SK-N-SH treated with all-trans-retinoic acid at 6 μM for 48 hours (cell line): ENCODE results near the gene CHCHD4.

Experiments
- ATAC-seq: fragments of 200-7000 bp; cut with Tn5 transposase; 3 replicates; pipeline ENCODE4 v1.9.1; 2020; ENCODE audit warnings: mild to moderate bottlenecking, moderate library complexity
- BACH2 ChIP-seq: fragments of 250-450 bp; sonication (Bioruptor Pico); IDR thresholded peaks from 2 replicates; pipeline ENCODE4 v1.9.0; 2021; ENCODE audit warnings: mild to moderate bottlenecking, borderline replicate concordance
- ESRRG ChIP-seq: fragments of 250-450 bp; sonication (Bioruptor Pico); IDR thresholded peaks from 2 replicates; pipeline ENCODE4 v1.6.1; 2021; ENCODE audit warnings: mild to moderate bottlenecking
- PPARA ChIP-seq: fragments of 250-450 bp; sonication (Bioruptor Pico); IDR thresholded peaks from 2 replicates; pipeline ENCODE4 v1.5.0; 2020; ENCODE audit warnings: mild to moderate bottlenecking, borderline replicate concordance
- RARB ChIP-seq: fragments of 250-450 bp; sonication (Bioruptor Pico); IDR thresholded peaks from 2 replicates; pipeline ENCODE4 v1.8.0; 2021; ENCODE audit warnings: mild to moderate bottlenecking, moderate library complexity
- TCF4 ChIP-seq: fragments of 250-450 bp; sonication (Bioruptor Pico); IDR thresholded peaks from 2 replicates; pipeline ENCODE4 v1.8.0; 2021; ENCODE audit warnings: mild to moderate bottlenecking, moderate library complexity, borderline replicate concordance
- ZC3H10 ChIP-seq: fragments of 250-450 bp; sonication (Bioruptor Pico); IDR thresholded peaks from 2 replicates; pipeline ENCODE4 v1.5.1; 2021; ENCODE audit warnings: mild to moderate bottlenecking, moderate library complexity
- ZFP3 ChIP-seq: fragments of 250-450 bp; sonication (Bioruptor Pico); IDR thresholded peaks from 2 replicates; pipeline ENCODE4 v1.5.0; 2020; ENCODE audit warnings: mild to moderate bottlenecking, moderate library complexity
- ZFP30 ChIP-seq: fragments of 450-650 bp; formaldehyde crosslinking; IDR thresholded peaks from 2 replicates; pipeline ENCODE4 v1.5.0; 2022; ENCODE audit warnings: mild to moderate bottlenecking, moderate library complexity
- ZNF565 ChIP-seq: fragments of 450-650 bp; formaldehyde crosslinking; conservative IDR thresholded peaks from 2 replicates; pipeline ENCODE4 v1.5.0; 2020; ENCODE audit warnings: low read depth, mild to moderate bottlenecking, moderate library complexity
- ZNF70 ChIP-seq: fragments of 450-650 bp; formaldehyde crosslinking; IDR thresholded peaks from 2 replicates; pipeline ENCODE4 v1.5.0; 2020; ENCODE audit warnings: mild to moderate bottlenecking, moderate library complexity
- ZNF8 ChIP-seq: fragments of 450-650 bp; formaldehyde crosslinking; IDR thresholded peaks from 2 replicates; pipeline ENCODE4 v1.5.0; 2020; ENCODE audit warnings: mild to moderate bottlenecking, moderate library complexity
- TF ChIP-seq, protein P1 (sequence below): fragments of 250-450 bp; sonication (Bioruptor Pico); IDR thresholded peaks from 2 replicates; pipeline ENCODE4 v1.8.0; 2020; ENCODE audit warnings: mild to moderate bottlenecking, moderate library complexity, borderline replicate concordance
- TF ChIP-seq, protein P2 (sequence below): fragments of 250-450 bp; sonication (Bioruptor Pico); IDR thresholded peaks from 2 replicates; pipeline ENCODE4 v1.5.1; 2020; ENCODE audit warnings: low read depth, mild to moderate bottlenecking, moderate library complexity
- TF ChIP-seq, protein P3 (sequence below): fragments of 250-450 bp; sonication (Bioruptor Pico); IDR thresholded peaks from 2 replicates; pipeline ENCODE4 v1.5.1; 2021; ENCODE audit warnings: mild to moderate bottlenecking, moderate library complexity
- TF ChIP-seq, protein P4 (sequence below): fragments of 250-450 bp; sonication (Bioruptor Pico); IDR thresholded peaks from 2 replicates; pipeline ENCODE4 v1.5.0; 2020; ENCODE audit warnings: mild to moderate bottlenecking, moderate library complexity
- TF ChIP-seq, protein P5 (sequence below): fragments of 250-450 bp; sonication (Bioruptor Pico); IDR thresholded peaks from 2 replicates; pipeline ENCODE4 v1.8.0; 2021; ENCODE audit warnings: low read depth, mild to moderate bottlenecking, moderate library complexity, borderline replicate concordance

CHCHD4 gene

DNA sequence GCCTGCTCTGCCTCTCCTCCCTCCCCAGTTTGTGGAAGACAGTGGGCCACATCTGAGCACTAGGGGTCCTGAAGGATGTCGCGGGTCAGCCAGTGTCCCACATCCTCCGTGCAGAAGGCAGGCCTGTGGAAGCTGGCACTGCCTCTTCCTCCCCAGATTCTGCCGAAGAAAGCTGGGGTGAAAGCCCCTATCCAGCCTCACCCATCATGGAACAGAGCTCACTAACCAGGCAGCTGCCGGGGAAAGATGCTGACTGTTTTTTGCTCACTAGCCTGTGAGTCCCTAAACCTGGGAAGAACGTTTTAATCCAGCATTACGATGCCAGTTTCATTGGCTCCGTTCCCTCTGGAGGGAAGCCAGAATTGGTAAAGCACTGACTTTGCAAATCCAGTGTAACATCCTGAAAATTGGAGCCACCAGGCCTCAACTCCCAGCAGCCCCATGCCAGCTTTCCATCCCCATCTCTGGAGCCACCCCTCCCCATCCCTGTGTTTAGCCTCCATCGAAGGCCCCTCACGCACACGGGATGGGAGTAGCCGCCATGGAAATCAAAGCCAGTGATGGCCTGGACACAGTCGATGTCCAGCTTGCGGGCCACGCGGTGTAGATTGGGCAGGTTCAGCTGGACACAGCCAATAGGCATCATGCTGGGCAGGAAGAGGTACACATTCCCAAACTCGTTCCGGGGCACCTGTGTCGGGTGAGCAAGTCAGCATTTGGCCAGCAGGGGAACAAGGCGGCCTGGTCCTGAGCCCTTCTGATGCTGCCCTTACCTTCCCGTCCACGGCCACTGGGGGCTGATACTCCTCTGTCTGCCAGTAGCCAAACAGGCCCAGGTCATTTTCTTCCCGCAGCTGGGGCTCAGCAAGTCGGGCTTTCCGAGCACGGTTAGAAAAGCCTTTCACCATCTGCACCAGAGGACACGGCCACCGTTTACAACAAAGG is 23.6 kb upstream of the CHCHD4 start (continued):
- TF ChIP-seq, protein P1, sequence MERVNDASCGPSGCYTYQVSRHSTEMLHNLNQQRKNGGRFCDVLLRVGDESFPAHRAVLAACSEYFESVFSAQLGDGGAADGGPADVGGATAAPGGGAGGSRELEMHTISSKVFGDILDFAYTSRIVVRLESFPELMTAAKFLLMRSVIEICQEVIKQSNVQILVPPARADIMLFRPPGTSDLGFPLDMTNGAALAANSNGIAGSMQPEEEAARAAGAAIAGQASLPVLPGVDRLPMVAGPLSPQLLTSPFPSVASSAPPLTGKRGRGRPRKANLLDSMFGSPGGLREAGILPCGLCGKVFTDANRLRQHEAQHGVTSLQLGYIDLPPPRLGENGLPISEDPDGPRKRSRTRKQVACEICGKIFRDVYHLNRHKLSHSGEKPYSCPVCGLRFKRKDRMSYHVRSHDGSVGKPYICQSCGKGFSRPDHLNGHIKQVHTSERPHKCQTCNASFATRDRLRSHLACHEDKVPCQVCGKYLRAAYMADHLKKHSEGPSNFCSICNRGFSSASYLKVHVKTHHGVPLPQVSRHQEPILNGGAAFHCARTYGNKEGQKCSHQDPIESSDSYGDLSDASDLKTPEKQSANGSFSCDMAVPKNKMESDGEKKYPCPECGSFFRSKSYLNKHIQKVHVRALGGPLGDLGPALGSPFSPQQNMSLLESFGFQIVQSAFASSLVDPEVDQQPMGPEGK = no peak
- TF ChIP-seq, protein P2, sequence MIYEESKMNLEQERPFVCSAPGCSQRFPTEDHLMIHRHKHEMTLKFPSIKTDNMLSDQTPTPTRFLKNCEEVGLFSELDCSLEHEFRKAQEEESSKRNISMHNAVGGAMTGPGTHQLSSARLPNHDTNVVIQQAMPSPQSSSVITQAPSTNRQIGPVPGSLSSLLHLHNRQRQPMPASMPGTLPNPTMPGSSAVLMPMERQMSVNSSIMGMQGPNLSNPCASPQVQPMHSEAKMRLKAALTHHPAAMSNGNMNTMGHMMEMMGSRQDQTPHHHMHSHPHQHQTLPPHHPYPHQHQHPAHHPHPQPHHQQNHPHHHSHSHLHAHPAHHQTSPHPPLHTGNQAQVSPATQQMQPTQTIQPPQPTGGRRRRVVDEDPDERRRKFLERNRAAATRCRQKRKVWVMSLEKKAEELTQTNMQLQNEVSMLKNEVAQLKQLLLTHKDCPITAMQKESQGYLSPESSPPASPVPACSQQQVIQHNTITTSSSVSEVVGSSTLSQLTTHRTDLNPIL (CRISPR knock-in tag) = no peak

DNA sequence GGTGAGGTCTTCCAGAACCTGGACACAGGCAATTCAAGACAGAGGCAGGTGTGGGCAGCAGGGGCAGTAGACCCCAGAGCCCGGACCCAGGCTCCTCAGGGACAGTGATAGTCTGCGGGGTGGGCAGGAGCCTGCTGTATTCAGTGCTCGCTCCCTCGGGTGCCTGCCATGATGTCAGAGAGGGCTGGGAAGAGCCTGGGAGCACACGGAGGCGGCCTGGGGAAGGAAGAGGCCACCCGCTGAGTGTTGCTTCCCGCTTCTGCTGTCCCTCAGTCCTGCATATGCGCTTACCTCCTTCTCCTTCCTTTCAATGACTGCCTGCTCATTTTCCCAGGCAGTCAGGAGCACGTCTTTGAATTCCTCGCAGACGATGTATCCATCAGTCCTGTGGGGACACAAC is 22.9 kb upstream of the CHCHD4 start:
- no peak for ATAC-seq
- TF ChIP-seq PPARA (no peak), ZNF565 (CRISPR knock-in tag) (no peak), ZFP30 (CRISPR knock-in tag) (no peak), ESRRG (CRISPR knock-in tag) (no peak), TCF4 (CRISPR knock-in tag) (no peak), ZFP3 (CRISPR knock-in tag) (no peak), ZNF8 (CRISPR knock-in tag) (no peak), ZNF70 (CRISPR knock-in tag) (no peak), ZC3H10 (CRISPR knock-in tag) (no peak), RARB (CRISPR knock-in tag) (no peak)
- TF ChIP-seq, protein P2 (CRISPR knock-in tag) = no peak
- TF ChIP-seq, protein P1 = no peak
- TF ChIP-seq, protein P3, sequence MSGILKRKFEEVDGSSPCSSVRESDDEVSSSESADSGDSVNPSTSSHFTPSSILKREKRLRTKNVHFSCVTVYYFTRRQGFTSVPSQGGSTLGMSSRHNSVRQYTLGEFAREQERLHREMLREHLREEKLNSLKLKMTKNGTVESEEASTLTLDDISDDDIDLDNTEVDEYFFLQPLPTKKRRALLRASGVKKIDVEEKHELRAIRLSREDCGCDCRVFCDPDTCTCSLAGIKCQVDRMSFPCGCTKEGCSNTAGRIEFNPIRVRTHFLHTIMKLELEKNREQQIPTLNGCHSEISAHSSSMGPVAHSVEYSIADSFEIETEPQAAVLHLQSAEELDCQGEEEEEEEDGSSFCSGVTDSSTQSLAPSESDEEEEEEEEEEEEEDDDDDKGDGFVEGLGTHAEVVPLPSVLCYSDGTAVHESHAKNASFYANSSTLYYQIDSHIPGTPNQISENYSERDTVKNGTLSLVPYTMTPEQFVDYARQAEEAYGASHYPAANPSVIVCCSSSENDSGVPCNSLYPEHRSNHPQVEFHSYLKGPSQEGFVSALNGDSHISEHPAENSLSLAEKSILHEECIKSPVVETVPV (CRISPR knock-in tag) = no peak

DNA sequence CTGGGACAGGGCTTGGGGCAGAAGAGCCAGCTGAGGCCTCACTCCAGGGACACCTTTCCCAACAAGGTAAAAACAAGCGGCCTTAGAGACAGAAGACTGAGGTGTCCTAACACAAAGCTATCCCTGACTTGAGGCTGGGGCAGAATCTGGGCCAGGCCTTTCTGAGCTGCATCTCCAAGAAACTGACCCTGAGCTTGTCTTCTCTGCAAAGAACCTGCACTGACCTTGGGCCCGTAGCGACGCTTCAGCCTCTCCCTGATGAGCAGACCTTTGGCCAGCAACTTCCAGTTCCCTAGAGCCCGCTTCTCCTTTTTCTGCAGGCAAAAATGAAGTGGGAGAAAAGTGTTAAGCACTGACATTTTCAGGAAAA is 22.4 kb upstream of the CHCHD4 start:
- TF ChIP-seq BACH2 (CRISPR knock-in tag) = no peak
- TF ChIP-seq ESRRG (CRISPR knock-in tag) = no peak
- TF ChIP-seq, protein P4, sequence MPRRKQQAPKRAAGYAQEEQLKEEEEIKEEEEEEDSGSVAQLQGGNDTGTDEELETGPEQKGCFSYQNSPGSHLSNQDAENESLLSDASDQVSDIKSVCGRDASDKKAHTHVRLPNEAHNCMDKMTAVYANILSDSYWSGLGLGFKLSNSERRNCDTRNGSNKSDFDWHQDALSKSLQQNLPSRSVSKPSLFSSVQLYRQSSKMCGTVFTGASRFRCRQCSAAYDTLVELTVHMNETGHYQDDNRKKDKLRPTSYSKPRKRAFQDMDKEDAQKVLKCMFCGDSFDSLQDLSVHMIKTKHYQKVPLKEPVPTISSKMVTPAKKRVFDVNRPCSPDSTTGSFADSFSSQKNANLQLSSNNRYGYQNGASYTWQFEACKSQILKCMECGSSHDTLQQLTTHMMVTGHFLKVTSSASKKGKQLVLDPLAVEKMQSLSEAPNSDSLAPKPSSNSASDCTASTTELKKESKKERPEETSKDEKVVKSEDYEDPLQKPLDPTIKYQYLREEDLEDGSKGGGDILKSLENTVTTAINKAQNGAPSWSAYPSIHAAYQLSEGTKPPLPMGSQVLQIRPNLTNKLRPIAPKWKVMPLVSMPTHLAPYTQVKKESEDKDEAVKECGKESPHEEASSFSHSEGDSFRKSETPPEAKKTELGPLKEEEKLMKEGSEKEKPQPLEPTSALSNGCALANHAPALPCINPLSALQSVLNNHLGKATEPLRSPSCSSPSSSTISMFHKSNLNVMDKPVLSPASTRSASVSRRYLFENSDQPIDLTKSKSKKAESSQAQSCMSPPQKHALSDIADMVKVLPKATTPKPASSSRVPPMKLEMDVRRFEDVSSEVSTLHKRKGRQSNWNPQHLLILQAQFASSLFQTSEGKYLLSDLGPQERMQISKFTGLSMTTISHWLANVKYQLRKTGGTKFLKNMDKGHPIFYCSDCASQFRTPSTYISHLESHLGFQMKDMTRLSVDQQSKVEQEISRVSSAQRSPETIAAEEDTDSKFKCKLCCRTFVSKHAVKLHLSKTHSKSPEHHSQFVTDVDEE (CRISPR knock-in tag) = no peak
- TF ChIP-seq, protein P5, sequence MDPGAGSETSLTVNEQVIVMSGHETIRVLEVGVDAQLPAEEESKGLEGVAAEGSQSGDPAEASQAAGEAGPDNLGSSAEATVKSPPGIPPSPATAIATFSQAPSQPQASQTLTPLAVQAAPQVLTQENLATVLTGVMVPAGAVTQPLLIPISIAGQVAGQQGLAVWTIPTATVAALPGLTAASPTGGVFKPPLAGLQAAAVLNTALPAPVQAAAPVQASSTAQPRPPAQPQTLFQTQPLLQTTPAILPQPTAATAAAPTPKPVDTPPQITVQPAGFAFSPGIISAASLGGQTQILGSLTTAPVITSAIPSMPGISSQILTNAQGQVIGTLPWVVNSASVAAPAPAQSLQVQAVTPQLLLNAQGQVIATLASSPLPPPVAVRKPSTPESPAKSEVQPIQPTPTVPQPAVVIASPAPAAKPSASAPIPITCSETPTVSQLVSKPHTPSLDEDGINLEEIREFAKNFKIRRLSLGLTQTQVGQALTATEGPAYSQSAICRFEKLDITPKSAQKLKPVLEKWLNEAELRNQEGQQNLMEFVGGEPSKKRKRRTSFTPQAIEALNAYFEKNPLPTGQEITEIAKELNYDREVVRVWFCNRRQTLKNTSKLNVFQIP (CRISPR knock-in tag) = no peak
- ATAC-seq = no peak
